ENCODE data around the gene KIF18A.

The KIF18A gene

GRCh38 chr11:28110108-28110820 is 2.3 kb upstream of the KIF18A start:
- peak; percentile 28 to 74 for DNase-seq (ENCODE audit: low read depth in 1 of 2, low spot score in 1 of 2)
- TF ChIP-seq REST (IDR thresholded peaks at IDR 0.05; ENCODE audit: insufficient replicate concordance, low read depth) (peak; percentile 67), CTCF (IDR thresholded peaks at IDR 0.05; ENCODE audit: insufficient read depth, low read length) (no peak), POLR2AphosphoS5 (IDR thresholded peaks at IDR 0.05; ENCODE audit: low read depth) (peak; percentile 96), SPI1 (IDR thresholded peaks at IDR 0.05; ENCODE audit: borderline replicate concordance, low read depth) (no peak), GABPA (IDR thresholded peaks at IDR 0.05; ENCODE audit: low read depth) (peak; percentile 92)
- Histone ChIP-seq H3K27ac (replicated peaks) (peak overlapping the region; percentile 95), H3K27me3 (ENCODE audit: insufficient read depth, poor library complexity, severe bottlenecking) (no peaks in the 10 kb centered on the region), H3K4me3 (replicated peaks; ENCODE audit: insufficient read depth, low read length) (peak overlapping the region; percentile 76)

- Histone ChIP-seq H3K4me3 (replicated peaks; ENCODE audit: insufficient read depth, low read length) (peak overlapping the region; percentile 52), H3K27ac (replicated peaks) (peak overlapping the region; percentile 95), H3K27me3 (ENCODE audit: insufficient read depth, poor library complexity, severe bottlenecking) (no peaks in the 10 kb centered on the region)
- DNase-seq (ENCODE audit: low read depth in 1 of 2, low spot score in 1 of 2) = no peak
- TF ChIP-seq SPI1 (IDR thresholded peaks at IDR 0.05; ENCODE audit: borderline replicate concordance, low read depth) = no peak
- TF ChIP-seq GABPA (IDR thresholded peaks at IDR 0.05; ENCODE audit: low read depth) = no peak
- no peak for TF ChIP-seq POLR2AphosphoS5 (IDR thresholded peaks at IDR 0.05; ENCODE audit: low read depth)
- TF ChIP-seq CTCF (IDR thresholded peaks at IDR 0.05; ENCODE audit: insufficient read depth, low read length) = no peak
Measured at GRCh38 chr11:28108958-28109357, 1.0 kb upstream of the KIF18A start.

GRCh38 chr11:28107191-28107749 is 686 bp downstream of the KIF18A start:
- Histone ChIP-seq H3K4me3 (replicated peaks; ENCODE audit: insufficient read depth, low read length) (peak overlapping the region; percentile 53), H3K27me3 (ENCODE audit: insufficient read depth, poor library complexity, severe bottlenecking) (no peaks in the 10 kb centered on the region), H3K27ac (replicated peaks) (peak overlapping the region; percentile 95)
- no peak for TF ChIP-seq GABPA (IDR thresholded peaks at IDR 0.05; ENCODE audit: low read depth)
- peak in 1 of 2 experiments; percentile 20 for DNase-seq (ENCODE audit: low read depth in 1 of 2, low spot score in 1 of 2)

GRCh38 chr11:28106353-28107043 is 1.5 kb downstream of the KIF18A start:
- no peaks in the 10 kb centered on the region for H3K27me3 ChIP-seq (ENCODE audit: insufficient read depth, poor library complexity, severe bottlenecking)
- DNase-seq (ENCODE audit: low read depth in 1 of 2, low spot score in 1 of 2) = no peak
- no peak for TF ChIP-seq SPI1 (IDR thresholded peaks at IDR 0.05; ENCODE audit: borderline replicate concordance, low read depth)
- no peak for TF ChIP-seq POLR2AphosphoS5 (IDR thresholded peaks at IDR 0.05; ENCODE audit: low read depth)
- TF ChIP-seq REST (IDR thresholded peaks at IDR 0.05; ENCODE audit: insufficient replicate concordance, low read depth) = no peak
- TF ChIP-seq CTCF (IDR thresholded peaks at IDR 0.05; ENCODE audit: insufficient read depth, low read length) = no peak
- TF ChIP-seq GABPA (IDR thresholded peaks at IDR 0.05; ENCODE audit: low read depth) = no peak
- H3K27ac ChIP-seq (replicated peaks) = peak overlapping the region; percentile 95
- peak overlapping the region; percentile 53 for H3K4me3 ChIP-seq (replicated peaks; ENCODE audit: insufficient read depth, low read length)
